Measurements from ENCODE around the gene NBPF6.

GRCh38 chr1:108504447-108504846 lies 54.3 kb downstream of the NBPF6 start:
- TF ChIP-seq POLR2A (IDR thresholded peaks at IDR 0.05), result no peak
- no peak for TF ChIP-seq CTCF (IDR thresholded peaks at IDR 0.05)
